Activated CD4-positive, CD25-positive, alpha-beta regulatory T cell treated with anti-CD3 and anti-CD28 coated beads, Interleukin-2, amount 50 U/mL, for 72 hours (primary cell): Measurements from ENCODE around the gene INPP5A.
"Not testable (repeated sequence)": the region's sequence is repeated elsewhere in the genome, so short reads cannot be mapped to it uniquely, and the experiment has no call there.

ENCODE experiments used
- DNase-seq: peaks from one replicate; pipeline ENCODE4 v3.0.0; 2021

INPP5A gene

GRCh38 chr10:132550366-132551092, 12.9 kb downstream of the INPP5A start:
- DNase-seq, result no peak

GRCh38 chr10:132551093-132551807, 13.7 kb downstream of the INPP5A start:
- DNase-seq, result no peak

GRCh38 chr10:132551808-132552130, 14.2 kb downstream of the INPP5A start:
- no peak for DNase-seq

GRCh38 chr10:132552635-132553034, 15.0 kb downstream of the INPP5A start:
- not testable (repeated sequence) for DNase-seq

- not testable (repeated sequence) for DNase-seq
Measured at GRCh38 chr10:132553568-132553967, 16.0 kb downstream of the INPP5A start.

- DNase-seq, result no peak
Measured at GRCh38 chr10:132554053-132554990, 16.7 kb downstream of the INPP5A start.

- DNase-seq, result no peak
Measured at GRCh38 chr10:132554991-132555647, 17.5 kb downstream of the INPP5A start.

GRCh38 chr10:132555648-132556575, 18.3 kb downstream of the INPP5A start:
- no peak for DNase-seq

GRCh38 chr10:132556994-132557441, 19.4 kb downstream of the INPP5A start:
- DNase-seq, result no peak

GRCh38 chr10:132557696-132558515, 20.3 kb downstream of the INPP5A start:
- no peak for DNase-seq

GRCh38 chr10:132558516-132559413, 21.2 kb downstream of the INPP5A start:
- no peak for DNase-seq

- no peak for DNase-seq
Measured at GRCh38 chr10:132559538-132559937, 22.0 kb downstream of the INPP5A start.

GRCh38 chr10:132560241-132560731, 22.7 kb downstream of the INPP5A start:
- DNase-seq, result no peak

GRCh38 chr10:132562177-132562915, 24.8 kb downstream of the INPP5A start:
- no peak for DNase-seq

GRCh38 chr10:132562916-132563456, 25.4 kb downstream of the INPP5A start:
- DNase-seq, result no peak

- no peak for DNase-seq
Measured at GRCh38 chr10:132563485-132564248, 26.1 kb downstream of the INPP5A start.

GRCh38 chr10:132564249-132564605, 26.6 kb downstream of the INPP5A start:
- no peak for DNase-seq

GRCh38 chr10:132564690-132565089, 27.1 kb downstream of the INPP5A start:
- DNase-seq, result no peak
